ENCODE results near the gene RTN4RL1.

Gene RTN4RL1

GRCh38 chr17:2044263-2044894, 19.2 kb upstream of the RTN4RL1 start:
- no peak for DNase-seq

DNA sequence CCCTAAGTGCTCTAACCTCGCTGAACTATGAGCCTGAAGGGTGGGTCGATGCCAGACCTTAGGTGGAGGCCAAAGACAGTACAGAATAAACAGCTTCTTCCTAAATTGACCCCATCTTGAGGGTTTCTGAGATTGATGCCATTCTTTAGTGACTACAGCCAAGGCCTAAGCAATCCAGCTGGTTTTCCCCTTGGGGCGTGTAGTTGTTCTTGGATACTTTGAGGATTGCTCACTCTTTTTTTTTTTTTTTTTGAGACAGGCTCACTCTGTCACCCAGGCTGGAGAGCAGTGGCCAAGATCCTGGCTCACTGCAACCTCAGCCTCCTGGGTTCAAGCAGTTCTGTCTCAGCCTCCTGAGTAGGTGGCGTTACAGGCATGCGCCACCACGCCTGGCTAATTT, 18.7 kb upstream of the RTN4RL1 start:
- DNase-seq: no peak

GRCh38 chr17:2042933-2043332, 17.8 kb upstream of the RTN4RL1 start:
- DNase-seq: no peak

DNA sequence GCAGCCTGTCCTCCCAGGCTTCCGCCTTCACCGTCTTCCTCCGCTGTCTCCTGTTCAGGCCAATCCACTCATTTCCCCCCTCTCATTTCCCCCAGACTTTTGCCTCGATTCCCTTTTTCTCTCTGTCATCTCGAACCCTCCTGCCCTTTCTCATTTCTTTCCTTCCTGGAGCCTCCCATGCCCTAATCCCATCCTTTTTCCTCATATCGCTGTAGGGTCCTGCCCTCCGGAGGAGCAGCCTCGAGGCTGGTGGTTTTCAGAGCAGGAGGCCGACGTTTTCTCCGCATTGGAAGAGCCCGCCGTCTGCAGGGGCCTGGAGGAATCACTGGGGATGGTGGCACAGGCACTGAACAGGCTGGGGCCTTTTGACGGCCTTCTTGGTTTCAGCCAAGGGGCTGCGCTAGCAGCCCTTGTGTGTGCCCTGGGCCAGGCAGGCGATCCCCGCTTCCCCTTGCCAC, 17.3 kb upstream of the RTN4RL1 start:
- peak; percentile 59 for DNase-seq

GRCh38 chr17:2041561-2042389, 16.6 kb upstream of the RTN4RL1 start, which contains the start of gene OVCA2:
Gene OVCA2 (plus strand): TSS chr17:2042022. CDS start chr17:2042048, 26 bp downstream.
- peak; percentile 97 for DNase-seq

- DNase-seq: peak; percentile 81
Measured at GRCh38 chr17:2040942-2041560, 15.9 kb upstream of the RTN4RL1 start.

- no peak for DNase-seq
Measured at GRCh38 chr17:2040219-2040827, 15.2 kb upstream of the RTN4RL1 start.

DNA sequence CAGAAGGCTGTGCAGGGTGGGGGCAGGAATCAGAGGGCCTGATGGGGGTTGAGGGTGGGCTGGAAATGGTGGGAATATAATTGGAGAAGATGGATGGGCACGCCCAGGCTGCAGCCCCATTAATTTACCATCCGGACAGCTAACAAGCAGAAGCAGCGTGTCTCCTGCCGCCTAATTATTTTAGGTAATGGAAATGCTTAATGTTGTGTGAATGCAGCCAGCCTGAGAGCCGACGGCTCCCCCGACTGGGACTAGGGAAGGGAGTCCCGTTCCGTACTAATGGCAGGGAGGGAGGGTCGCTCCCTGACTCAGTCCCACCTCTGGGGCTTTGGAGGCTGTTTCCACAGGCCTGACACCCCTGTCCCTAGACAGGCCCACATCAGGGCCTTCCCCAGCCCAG, 12.0 kb upstream of the RTN4RL1 start:
- DNase-seq: no peak

DNA sequence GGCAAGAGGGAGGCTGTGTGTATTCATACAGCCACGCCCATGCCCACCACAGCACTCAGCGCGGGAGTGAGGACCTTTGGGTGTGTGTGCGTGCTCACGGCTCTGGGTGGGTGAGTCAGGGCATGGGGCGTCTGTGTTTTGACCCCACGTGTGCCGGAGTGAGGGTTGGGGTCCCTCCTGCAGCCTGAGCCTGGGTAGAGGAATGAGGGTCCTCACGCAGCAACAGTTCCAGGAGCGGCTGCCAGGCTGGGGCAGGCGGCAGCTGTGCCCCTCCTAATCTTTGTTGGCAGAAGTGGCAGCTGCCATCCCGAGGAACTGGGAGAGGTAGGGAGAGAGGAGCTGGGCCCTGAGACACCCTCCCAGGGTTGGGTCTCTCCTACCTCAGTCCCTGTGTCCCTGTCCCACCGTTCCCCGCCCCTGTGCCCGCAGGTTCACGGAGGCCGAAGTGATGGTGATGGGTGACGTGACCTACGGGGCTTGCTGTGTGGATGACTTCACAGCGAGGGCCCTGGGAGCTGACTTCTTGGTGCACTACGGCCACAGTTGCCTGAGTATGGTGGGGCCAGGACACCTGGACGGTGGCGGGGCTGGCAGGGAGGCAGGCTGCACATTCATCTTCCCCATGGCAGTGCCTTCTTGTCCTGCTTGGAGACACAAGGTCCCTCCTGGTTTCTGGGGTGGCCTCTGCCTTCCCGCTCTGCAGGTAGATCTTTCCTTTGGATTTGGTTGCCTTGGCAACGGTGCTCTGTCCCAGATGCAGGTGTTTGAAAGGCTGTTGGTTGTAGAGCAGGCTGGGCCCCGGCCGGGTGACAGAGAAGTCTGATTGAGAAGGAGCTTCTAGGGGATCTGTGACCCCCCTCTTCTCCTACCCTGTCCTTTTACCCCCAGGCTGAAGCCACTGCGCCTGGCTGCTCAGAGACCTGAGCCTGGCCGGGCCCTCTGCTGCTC, 10.7 kb upstream of the RTN4RL1 start:
- DNase-seq: no peak

GRCh38 chr17:2034806-2035540, 9.8 kb upstream of the RTN4RL1 start:
- DNase-seq: no peak

GRCh38 chr17:2034157-2034556, 9.0 kb upstream of the RTN4RL1 start:
- no peak for DNase-seq

DNA sequence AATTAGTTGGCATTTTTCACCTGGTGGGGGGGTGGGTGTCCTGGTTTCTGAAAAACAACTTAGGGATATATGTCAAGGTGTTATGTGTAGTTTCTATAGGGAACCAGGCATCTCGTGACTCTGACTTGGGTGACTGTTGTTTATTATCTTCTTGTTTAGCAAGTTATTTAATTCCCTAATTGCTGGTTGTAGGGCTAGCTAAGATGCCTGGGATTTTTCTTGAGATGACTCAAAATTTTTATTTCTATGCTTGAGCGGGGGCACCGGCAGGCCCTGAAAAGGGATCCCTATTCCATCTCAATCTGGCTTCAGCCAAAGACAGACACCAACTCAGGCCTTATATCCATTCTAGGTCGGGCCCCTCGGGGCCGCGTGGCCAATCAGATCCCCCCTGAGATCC, 8.0 kb upstream of the RTN4RL1 start:
- DNase-seq: no peak

DNA sequence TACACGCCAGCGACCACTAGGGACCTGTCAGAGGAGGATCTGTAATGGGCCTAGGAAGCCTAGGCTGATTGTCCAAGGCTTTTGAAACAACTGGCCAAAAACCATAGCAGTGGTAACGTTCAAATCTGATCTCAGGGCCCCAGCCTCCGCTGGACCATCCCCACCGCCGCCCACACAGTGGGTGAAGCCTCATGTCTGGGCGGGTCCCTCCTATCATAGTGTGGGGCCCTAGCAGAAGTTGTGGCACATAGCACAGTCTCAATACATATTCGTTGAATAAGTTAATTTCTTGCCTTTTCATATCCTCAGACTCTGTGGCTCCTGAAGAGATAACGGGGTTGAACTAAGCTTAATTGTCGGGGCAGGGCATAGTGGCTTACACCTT, 5.6 kb upstream of the RTN4RL1 start:
- no peak for DNase-seq

DNA sequence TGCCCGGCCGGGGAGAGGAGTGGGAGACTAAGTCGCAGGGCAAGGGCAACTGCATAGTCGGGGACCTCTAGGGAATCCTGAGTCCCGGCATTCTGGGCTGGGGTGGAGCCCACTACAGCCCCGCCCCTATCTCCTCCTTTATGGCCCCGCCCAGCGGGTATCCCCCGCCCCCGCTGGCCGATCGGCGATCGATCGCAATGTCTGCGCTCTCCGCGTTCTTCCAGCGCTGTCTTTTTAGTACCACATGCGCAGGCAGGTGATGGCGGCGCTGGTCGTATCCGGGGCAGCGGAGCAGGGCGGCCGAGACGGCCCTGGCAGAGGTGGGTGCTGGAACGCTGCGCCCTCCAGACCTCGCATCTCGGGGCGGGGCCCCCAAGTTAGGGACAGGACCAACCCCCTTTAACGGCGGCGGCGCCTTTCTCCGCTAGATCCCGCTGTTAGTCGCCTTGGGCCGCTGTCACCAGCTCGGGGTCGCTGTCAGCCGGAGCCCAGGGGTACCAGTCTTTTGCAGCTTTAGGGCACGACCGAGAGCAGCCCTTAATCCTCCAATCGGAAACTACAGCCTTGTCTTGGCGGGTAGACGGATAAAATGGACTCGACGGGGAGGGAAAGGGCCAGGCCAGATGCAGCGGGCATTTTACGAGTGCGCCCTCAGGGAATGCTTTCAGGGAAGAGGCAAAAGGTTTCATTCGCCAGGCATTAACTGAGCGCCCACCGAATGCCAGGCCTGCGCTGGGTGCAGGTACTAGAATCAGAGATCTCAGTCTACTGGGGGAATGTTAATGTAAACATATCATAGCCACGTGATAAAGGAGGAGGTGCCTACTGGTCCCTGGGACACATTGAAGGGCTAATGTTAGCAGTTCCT, 5.0 kb upstream of the RTN4RL1 start, which contains the start of gene DPH1:
DPH1 (plus strand) TSS at position 243 of the 868 bp plus-strand sequence; CDS start at position 260, 17 bp downstream.
- peak; percentile 93 for DNase-seq

GRCh38 chr17:2028737-2029136, 3.6 kb upstream of the RTN4RL1 start:
- DNase-seq: no peak

DNA sequence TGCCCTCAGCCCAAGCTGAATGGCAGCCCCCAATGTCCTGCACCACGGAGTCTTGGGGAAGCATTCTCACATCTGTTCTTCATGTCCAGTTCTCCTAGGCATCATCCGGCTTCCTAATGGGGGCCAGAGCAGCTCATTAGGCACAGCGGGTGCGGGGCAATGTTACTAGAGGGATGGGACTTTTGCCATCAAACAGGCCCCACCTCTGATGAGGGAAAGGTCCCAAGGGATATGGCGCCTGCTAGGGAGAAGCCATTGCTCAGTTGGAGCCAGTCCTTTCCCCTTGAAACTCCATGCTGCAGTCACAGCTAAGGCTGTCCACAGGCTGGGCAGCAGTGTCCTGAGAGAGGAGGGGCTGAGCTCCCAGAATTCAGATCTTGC, 3.1 kb upstream of the RTN4RL1 start:
- no peak for DNase-seq

DNA sequence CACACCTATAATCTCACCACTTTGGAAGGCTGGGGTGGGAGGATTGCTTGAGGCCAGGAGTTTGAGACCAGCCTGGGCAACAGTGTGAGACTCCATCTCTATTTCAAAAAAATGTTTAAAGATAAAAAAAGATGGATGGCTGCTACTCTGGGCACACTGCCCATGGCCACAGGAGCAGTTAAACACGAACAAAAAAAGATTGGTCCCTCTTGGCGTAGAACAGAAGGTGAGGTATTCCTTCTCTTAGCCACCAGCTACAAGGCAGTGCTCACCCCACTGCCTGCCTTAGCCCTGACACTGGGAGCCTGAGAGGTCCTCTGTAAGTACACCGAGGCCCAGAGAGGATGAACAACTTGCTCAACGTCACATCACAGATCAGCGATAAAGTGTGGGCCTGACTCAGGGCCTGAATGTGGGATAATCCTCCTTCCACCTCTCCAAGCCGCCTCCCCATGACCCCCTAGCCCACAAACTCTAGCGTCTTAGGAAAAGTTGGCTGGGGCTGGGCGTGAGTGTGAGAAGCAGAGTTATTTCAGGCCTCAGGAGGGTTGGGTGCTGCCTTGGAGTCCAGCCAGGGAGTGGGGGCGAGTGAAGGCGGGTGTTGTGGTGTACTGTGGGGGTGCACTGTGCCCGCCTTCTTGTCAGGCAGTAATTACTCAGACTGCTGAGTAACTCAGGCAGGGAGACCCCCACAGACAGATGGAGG, 2.5 kb upstream of the RTN4RL1 start:
- DNase-seq: no peak

DNA sequence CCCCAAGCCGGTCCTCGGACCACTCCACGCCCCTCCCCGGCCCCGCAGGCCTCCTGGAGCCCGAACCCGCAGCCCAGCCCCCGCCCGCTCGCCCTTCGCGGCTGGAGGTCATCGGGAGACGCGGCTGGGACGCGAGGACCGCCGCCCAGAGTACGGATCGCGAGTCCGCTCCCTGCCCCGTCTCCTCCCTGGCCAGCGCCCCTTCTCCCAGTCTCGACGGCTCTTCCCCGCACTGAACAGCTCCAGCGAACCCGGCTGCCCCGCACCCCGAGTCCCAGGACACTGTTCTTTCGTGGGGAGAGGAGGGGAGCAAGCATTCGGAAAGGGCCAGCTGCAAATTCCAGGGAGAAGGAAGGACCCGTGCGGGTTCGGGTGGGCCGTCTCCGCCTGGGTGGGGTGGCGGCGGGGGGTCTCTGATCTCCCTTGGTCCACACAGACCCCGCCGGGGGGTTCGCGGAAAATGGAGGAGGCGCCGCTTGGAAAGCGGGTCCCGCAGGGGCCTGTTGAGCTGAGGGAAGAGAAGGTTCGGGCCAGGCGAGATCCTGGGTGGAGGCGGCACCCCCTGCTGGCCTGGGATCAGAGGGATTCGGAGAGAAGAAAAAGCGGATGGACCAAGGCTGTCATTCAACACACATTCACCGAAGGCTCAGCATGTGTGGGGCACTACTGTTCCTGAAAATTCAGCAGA, 632 bp upstream of the RTN4RL1 start:
- peak; percentile 82 for DNase-seq

GRCh38 chr17:2024572-2025219, 438 bp downstream of the RTN4RL1 start:
- peak; percentile 28 for DNase-seq

All from DMS53 (cell line).